Smooth muscle cell (in vitro differentiated cells): ENCODE results near the gene ARID5A. TPM values are rescaled to one million over a fixed set of nuclear protein-coding genes. Genes with fewer than 3 reads are reported as not detected.
A peak's percentile ranks its signal among the peaks of the same experiment; 100 is the strongest.

Source experiments
- DNase-seq: peaks from one replicate; lab custom pipeline; 2025; ENCODE audit not compliant: unreplicated experiment; lab: John Stamatoyannopoulos, UW
- H2AFZ ChIP-seq: fragments of 200-600 bp; sonication (generic); 2 replicates; pipeline ENCODE4 v1.6.0; 2016; ENCODE audit warnings: antibody characterized with exemption, low read depth, mild to moderate bottlenecking
- H3F3A ChIP-seq: fragments of 200-600 bp; sonication (generic); 2 replicates; pipeline ENCODE4 v1.6.0; 2017; ENCODE audit warnings: antibody characterized with exemption, low read depth
- H3K27ac ChIP-seq: fragments of 200-600 bp; sonication (generic); 2 replicates; pipeline ENCODE4 v1.5.1; 2016; ENCODE audit warnings: low read depth, mild to moderate bottlenecking
- H3K27me3 ChIP-seq: fragments of 200-600 bp; sonication (generic); 2 replicates; pipeline ENCODE4 v1.6.1; 2016; ENCODE audit warnings: low read depth, mild to moderate bottlenecking
- H3K36me3 ChIP-seq: fragments of 200-600 bp; sonication (generic); 2 replicates; pipeline ENCODE4 v1.5.1; 2016; ENCODE audit warnings: low read depth
- H3K4me1 ChIP-seq: fragments of 200-600 bp; sonication (generic); 2 replicates; pipeline ENCODE4 v1.5.1; 2016; ENCODE audit warnings: low read depth
- H3K4me2 ChIP-seq: fragments of 200-600 bp; sonication (generic); 2 replicates; pipeline ENCODE4 v1.6.0; 2016; ENCODE audit warnings: mild to moderate bottlenecking
- H3K4me3 ChIP-seq: fragments of 200-600 bp; sonication (generic); 2 replicates; pipeline ENCODE4 v1.5.1; 2016; ENCODE audit warnings: mild to moderate bottlenecking
- H3K79me2 ChIP-seq: fragments of 200-600 bp; sonication (generic); 2 replicates; pipeline ENCODE4 v1.6.0; 2016; ENCODE audit warnings: low read depth, mild to moderate bottlenecking
- H3K9ac ChIP-seq: fragments of 200-600 bp; sonication (generic); 2 replicates; pipeline ENCODE4 v1.6.0; 2016; ENCODE audit warnings: low read depth
- H3K9me3 ChIP-seq: fragments of 200-600 bp; sonication (generic); replicated peaks from 2 replicates; pipeline ENCODE4 v1.5.1; 2016; ENCODE audit warnings: low read depth
- H4K20me1 ChIP-seq: fragments of 200-600 bp; sonication (generic); 2 replicates; pipeline ENCODE4 v1.6.0; 2016; ENCODE audit warnings: low read depth
- CTCF ChIP-seq: fragments of 200-600 bp; sonication (generic); IDR thresholded peaks from 2 replicates; pipeline ENCODE4 v1.5.1; 2017; ENCODE audit warnings: borderline replicate concordance, mild to moderate bottlenecking, antibody characterized with exemption; ENCODE audit not compliant: insufficient read depth, poor library complexity, severe bottlenecking
- WGBS: methylation state at CpG from one replicate; pipeline ENCODE4 v1.1.7; 2016; ENCODE audit warnings: low lambda C conversion rate; 5-methylcytosine and 5-hydroxymethylcytosine counted together
- polyA plus RNA-seq: library from polyadenylated mRNA; unstranded; fragments of >200 nt; fragmentation: Nextera tagmentation; extraction: Ambion mirVana; gene quantifications from 2 replicates; pipeline ENCODE4 v1.2.1, GENCODE V29; 2016
- total RNA-seq: library from RNA; depleted of rRNA; stranded (reverse); fragments of >200 nt; gene quantifications from 2 replicates; pipeline ENCODE4 v1.2.3, GENCODE V29; 2014

Gene ARID5A
- total and polyA plus RNA-seq, 2 experiments from 2014 or later, result 12.1 to 25.6 TPM

- no peaks in the 10 kb centered on the region for H4K20me1 ChIP-seq
- WGBS, result 94% methylated on average over 13 of the region's 13 CpGs
- H2AFZ ChIP-seq, result no peak overlapping the region
- H3K36me3 ChIP-seq, result no peaks in the 10 kb centered on the region
- no peak for DNase-seq
- H3K79me2 ChIP-seq, result no peaks in the 10 kb centered on the region
- no peaks in the 10 kb centered on the region for H3K4me1 ChIP-seq
- no peaks in the 10 kb centered on the region for H3K27me3 ChIP-seq
- no peaks in the 10 kb centered on the region for H3F3A ChIP-seq
- no peak overlapping the region for H3K4me2 ChIP-seq
- no peak for TF ChIP-seq CTCF
- no peak overlapping the region for H3K9ac ChIP-seq
- H3K4me3 ChIP-seq, result no peak overlapping the region
- no peaks in the 10 kb centered on the region for H3K9me3 ChIP-seq
- no peak overlapping the region for H3K27ac ChIP-seq
These were observed 33.5 kb upstream of the ARID5A start for GRCh38 chr2:96502891-96503636.

- no peak for DNase-seq
- H3K9me3 ChIP-seq, result no peaks in the 10 kb centered on the region
- H4K20me1 ChIP-seq, result no peaks in the 10 kb centered on the region
- no peak overlapping the region for H2AFZ ChIP-seq
- H3K4me3 ChIP-seq, result no peak overlapping the region
- no peaks in the 10 kb centered on the region for H3F3A ChIP-seq
- no peak overlapping the region for H3K9ac ChIP-seq
- 94% methylated on average over 12 of the region's 12 CpGs for WGBS
- no peaks in the 10 kb centered on the region for H3K4me1 ChIP-seq
- H3K4me2 ChIP-seq, result no peak overlapping the region
- no peaks in the 10 kb centered on the region for H3K79me2 ChIP-seq
- no peak for TF ChIP-seq CTCF
- no peak overlapping the region for H3K27ac ChIP-seq
- no peaks in the 10 kb centered on the region for H3K27me3 ChIP-seq
- H3K36me3 ChIP-seq, result no peaks in the 10 kb centered on the region
These were observed 32.8 kb upstream of the ARID5A start for GRCh38 chr2:96503637-96504243.

GRCh38 chr2:96505231-96505889 is 31.2 kb upstream of the ARID5A start, which contains the start of gene NEURL3:
TSS of gene NEURL3 (minus strand) at chr2:96505357. CDS start at chr2:96505286, 71 bp downstream.
- H3F3A ChIP-seq, result no peaks in the 10 kb centered on the region

More at GRCh38 chr2:96505231-96505889, 31.2 kb upstream of the ARID5A start, which contains the start of gene NEURL3:
- Histone ChIP-seq H2AFZ (no peak within 1 kb of the TSS), H3K9me3 (no peaks in the 10 kb centered on the region), H3K9ac (peak within 1 kb of the TSS; percentile 9), H3K4me3 (no peak within 1 kb of the TSS), H3K36me3 (no peaks in the 10 kb centered on the region), H4K20me1 (no peaks in the 10 kb centered on the region), H3K4me2 (peak within 1 kb of the TSS; percentile 17), H3K27me3 (no peaks in the 10 kb centered on the region), H3K27ac (peak within 1 kb of the TSS; percentile 43), H3K79me2 (no peaks in the 10 kb centered on the region), H3K4me1 (no peaks in the 10 kb centered on the region)
- no peak for TF ChIP-seq CTCF
- 60% methylated on average over 9 of the region's 9 CpGs for WGBS
- DNase-seq, result no peak
